Measurements from ENCODE around the gene FNDC1.

Gene FNDC1

DNA sequence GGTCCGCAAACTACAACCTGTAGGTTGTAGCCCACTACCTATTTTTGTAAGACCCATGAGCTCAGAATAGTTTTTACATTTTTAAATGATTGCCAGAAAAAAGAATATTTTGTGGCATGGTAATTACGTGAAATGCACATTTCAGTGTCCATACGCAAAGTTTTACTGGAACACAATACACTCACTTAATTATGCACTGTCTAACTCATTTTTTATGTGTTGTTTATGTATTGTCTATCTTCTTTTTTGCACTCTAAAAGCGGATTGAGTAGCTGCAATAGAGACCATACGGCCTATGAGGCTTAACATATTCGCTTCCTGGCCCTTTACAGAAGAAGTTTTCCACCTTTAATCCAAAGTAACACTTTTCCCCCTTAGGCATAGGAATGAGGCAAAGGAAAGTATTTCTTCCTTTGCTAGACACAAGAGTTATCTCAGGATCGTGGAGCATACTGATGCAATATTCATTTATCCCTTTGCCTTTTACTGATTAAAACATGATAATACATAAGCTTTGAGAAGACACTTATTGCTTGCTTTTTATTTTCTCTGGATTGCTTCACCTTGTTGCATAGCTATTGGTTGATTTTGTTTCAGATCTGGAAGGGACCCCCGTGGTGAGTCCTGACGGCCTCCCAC lies 69.8 kb downstream of the FNDC1 start:
- TF ChIP-seq CTCF (IDR thresholded peaks at IDR 0.05; ENCODE audit: insufficient read depth, low read depth, low read length, missing control alignments) = no peak
- DNase-seq (ENCODE audit: low read depth) = no peak
- H3K4me3 ChIP-seq (ENCODE audit: low read length) = no peak overlapping the region

GRCh38 chr6:159249128-159249527 lies 79.9 kb downstream of the FNDC1 start:
- no peak for DNase-seq (ENCODE audit: low read depth)
- no peak overlapping the region for H3K4me3 ChIP-seq (ENCODE audit: low read length)
- no peak for TF ChIP-seq CTCF (IDR thresholded peaks at IDR 0.05; ENCODE audit: insufficient read depth, low read depth, low read length, missing control alignments)

GRCh38 chr6:159249752-159250151 lies 80.6 kb downstream of the FNDC1 start:
- DNase-seq (ENCODE audit: low read depth) = no peak
- H3K4me3 ChIP-seq (ENCODE audit: low read length) = no peak overlapping the region
- no peak for TF ChIP-seq CTCF (IDR thresholded peaks at IDR 0.05; ENCODE audit: insufficient read depth, low read depth, low read length, missing control alignments)

DNA sequence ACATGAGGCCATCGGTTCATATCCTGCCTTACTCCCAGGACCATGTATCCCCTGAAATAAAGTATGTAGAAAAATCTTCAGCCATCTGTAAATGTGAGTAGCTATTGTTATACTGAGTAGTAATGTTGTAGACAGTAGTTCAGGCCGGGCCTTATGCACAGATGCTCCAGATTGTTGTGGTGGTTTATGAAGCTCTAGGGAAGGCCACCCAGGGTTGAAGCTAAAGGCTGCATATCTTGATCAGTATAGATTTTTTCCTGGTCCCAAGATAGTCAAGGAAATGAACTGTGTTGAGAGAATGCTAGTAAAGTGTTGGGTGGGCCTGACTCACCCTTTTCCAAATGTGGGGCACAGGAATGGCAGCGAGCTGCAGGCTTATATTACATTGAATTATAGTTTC lies 81.4 kb downstream of the FNDC1 start:
- no peak overlapping the region for H3K4me3 ChIP-seq (ENCODE audit: low read length)
- DNase-seq (ENCODE audit: low read depth) = no peak

GRCh38 chr6:159252955-159253508 lies 83.8 kb downstream of the FNDC1 start:
- peak; percentile 86 for TF ChIP-seq CTCF (IDR thresholded peaks at IDR 0.05; ENCODE audit: insufficient read depth, low read depth, low read length, missing control alignments)
- peak; percentile 96 for DNase-seq (ENCODE audit: low read depth)
- peak overlapping the region; percentile 36 for H3K4me3 ChIP-seq (ENCODE audit: low read length)

More for the DNA sequence above, 81.4 kb downstream of the FNDC1 start:
- no peak for TF ChIP-seq CTCF (IDR thresholded peaks at IDR 0.05; ENCODE audit: insufficient read depth, low read depth, low read length, missing control alignments)

- no peak for TF ChIP-seq CTCF (IDR thresholded peaks at IDR 0.05; ENCODE audit: insufficient read depth, low read depth, low read length, missing control alignments)
- DNase-seq (ENCODE audit: low read depth) = no peak
- no peak overlapping the region for H3K4me3 ChIP-seq (ENCODE audit: low read length)
Observed at GRCh38 chr6:159254186-159254585, 85.0 kb downstream of the FNDC1 start.

GRCh38 chr6:159255434-159255951 lies 86.3 kb downstream of the FNDC1 start:
- H3K4me3 ChIP-seq (ENCODE audit: low read length) = no peak overlapping the region
- TF ChIP-seq CTCF (IDR thresholded peaks at IDR 0.05; ENCODE audit: insufficient read depth, low read depth, low read length, missing control alignments) = no peak
- DNase-seq (ENCODE audit: low read depth) = peak; percentile 20
